Chondrocyte (in vitro differentiated cells): Measurements from ENCODE around the gene SPRED2. TPM values are rescaled to one million over a fixed set of nuclear protein-coding genes. Genes with fewer than 3 reads are reported as not detected.
A peak's percentile ranks its signal among the peaks of the same experiment; 100 is the strongest.

Experiments used
- DNase-seq: peaks from one replicate; pipeline ENCODE4 v3.0.0; 2021; ENCODE audit warnings: mixed read lengths, low spot score
- H3K27ac Mint-ChIP-seq: one replicate; pipeline ENCODE4 v1.8.0; 2021; ENCODE audit warnings: mild to moderate bottlenecking, moderate library complexity, mixed read lengths; ENCODE audit not compliant: unreplicated experiment
- H3K27me3 Mint-ChIP-seq: 2 replicates; pipeline ENCODE4 v1.8.0; 2021; ENCODE audit warnings: low read depth, mixed read lengths
- H3K36me3 Mint-ChIP-seq: 2 replicates; pipeline ENCODE4 v1.8.0; 2021; ENCODE audit warnings: low read depth, mixed read lengths
- H3K4me1 Mint-ChIP-seq: 2 replicates; pipeline ENCODE4 v1.8.0; 2021; ENCODE audit warnings: low read depth, mild to moderate bottlenecking, mixed read lengths
- H3K4me3 Mint-ChIP-seq: one replicate; pipeline ENCODE4 v1.8.0; 2021; ENCODE audit warnings: mild to moderate bottlenecking, moderate library complexity, mixed read lengths; ENCODE audit not compliant: unreplicated experiment
- H3K9me3 Mint-ChIP-seq: 2 replicates; pipeline ENCODE4 v1.8.0; 2021; ENCODE audit warnings: low read depth, mixed read lengths
- total RNA-seq: library from RNA; stranded (reverse); gene quantifications from 3 replicates; pipeline ENCODE4 v1.2.1, GENCODE V29; 2021
- TF ChIP-seq, protein P1 (sequence below): fragments of 200-600 bp; sonication (generic); IDR thresholded peaks from 2 replicates; pipeline ENCODE4 v1.5.0; 2021; ENCODE audit warnings: antibody characterized with exemption, mild to moderate bottlenecking, moderate library complexity

SPRED2 gene
- total RNA-seq, 1 donor from 2014 or later, result 23.1 TPM

DNA sequence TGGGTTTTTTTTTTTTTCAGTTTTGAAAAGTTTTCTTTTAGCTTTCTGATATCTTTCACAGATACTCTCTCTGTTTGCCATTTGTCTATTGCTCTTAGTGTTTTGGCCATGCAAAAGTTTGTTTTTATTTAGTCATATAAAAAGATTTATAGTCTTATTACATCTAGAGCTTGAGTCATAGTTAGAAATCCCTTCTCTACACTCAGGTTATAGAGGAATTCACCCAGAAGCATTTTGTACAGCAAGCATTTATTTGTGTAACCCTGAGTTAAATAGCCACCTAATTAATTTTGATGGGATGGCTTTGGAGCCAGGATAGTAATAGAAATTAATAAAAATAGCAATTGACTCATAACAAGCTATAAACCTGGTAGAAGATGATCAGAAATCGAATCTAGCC is 169.1 kb downstream of the SPRED2 start:
- no peak overlapping the region for H3K4me3 Mint-ChIP-seq
- TF ChIP-seq, protein P1, sequence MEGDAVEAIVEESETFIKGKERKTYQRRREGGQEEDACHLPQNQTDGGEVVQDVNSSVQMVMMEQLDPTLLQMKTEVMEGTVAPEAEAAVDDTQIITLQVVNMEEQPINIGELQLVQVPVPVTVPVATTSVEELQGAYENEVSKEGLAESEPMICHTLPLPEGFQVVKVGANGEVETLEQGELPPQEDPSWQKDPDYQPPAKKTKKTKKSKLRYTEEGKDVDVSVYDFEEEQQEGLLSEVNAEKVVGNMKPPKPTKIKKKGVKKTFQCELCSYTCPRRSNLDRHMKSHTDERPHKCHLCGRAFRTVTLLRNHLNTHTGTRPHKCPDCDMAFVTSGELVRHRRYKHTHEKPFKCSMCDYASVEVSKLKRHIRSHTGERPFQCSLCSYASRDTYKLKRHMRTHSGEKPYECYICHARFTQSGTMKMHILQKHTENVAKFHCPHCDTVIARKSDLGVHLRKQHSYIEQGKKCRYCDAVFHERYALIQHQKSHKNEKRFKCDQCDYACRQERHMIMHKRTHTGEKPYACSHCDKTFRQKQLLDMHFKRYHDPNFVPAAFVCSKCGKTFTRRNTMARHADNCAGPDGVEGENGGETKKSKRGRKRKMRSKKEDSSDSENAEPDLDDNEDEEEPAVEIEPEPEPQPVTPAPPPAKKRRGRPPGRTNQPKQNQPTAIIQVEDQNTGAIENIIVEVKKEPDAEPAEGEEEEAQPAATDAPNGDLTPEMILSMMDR, result no peak
- no peak for DNase-seq
- no peak overlapping the region for H3K27ac Mint-ChIP-seq
- peaks cover 35% of the 10 kb centered on the region for H3K4me1 Mint-ChIP-seq
- no peaks in the 10 kb centered on the region for H3K27me3 Mint-ChIP-seq
- H3K9me3 Mint-ChIP-seq, result no peaks in the 10 kb centered on the region
- H3K36me3 Mint-ChIP-seq, result peaks cover 26% of the 10 kb centered on the region

DNA sequence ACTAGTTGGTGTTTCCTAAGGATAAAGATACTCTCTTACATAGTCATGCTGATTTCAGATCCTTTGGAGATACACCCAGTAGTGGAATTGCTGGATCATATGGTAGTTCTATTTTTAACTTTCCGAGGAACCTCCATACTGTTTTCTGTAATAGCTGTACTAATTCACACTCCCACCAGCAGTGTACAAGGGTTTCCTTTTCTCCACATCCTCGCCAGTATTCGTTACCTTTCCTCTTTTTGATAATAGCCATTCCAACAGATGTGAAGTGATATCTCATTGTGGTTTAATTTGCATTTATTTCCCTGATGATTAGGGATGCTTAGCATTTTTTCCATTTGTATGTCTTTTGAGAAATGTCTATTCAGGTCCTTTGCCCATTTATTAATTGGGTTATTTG is 170.7 kb downstream of the SPRED2 start:
- Mint-ChIP-seq H3K4me1 (peaks cover 38% of the 10 kb centered on the region), H3K27me3 (no peaks in the 10 kb centered on the region), H3K27ac (peak overlapping the region; percentile 43), H3K4me3 (no peak overlapping the region), H3K36me3 (peaks cover 24% of the 10 kb centered on the region), H3K9me3 (no peaks in the 10 kb centered on the region)
- no peak for DNase-seq
- TF ChIP-seq, protein P1, result no peak

Other genes with a start within 250 kb of the SPRED2 start
- gene ACTR2, start 204.8 kb downstream of the SPRED2 start, total RNA-seq, result 323 to 449 TPM (median 429 TPM) in 3 replicates